ENCODE measurements around the gene VPS51. TPM values are rescaled to one million over a fixed set of nuclear protein-coding genes. Genes with fewer than 3 reads are reported as not detected.

VPS51 gene
- total RNA-seq, 1 experiment from 2014 or later, result 89.5 TPM

GRCh38 chr11:65078151-65078550 is 17.9 kb upstream of the VPS51 start:
- Histone ChIP-seq H3K27ac (ENCODE audit: low read depth, low read length) (peak overlapping the region; percentile 39), H3K9me3 (ENCODE audit: control insufficient read depth in 1 of 2, insufficient read depth in 1 of 2, low read depth in 1 of 2, low read length in 2 of 2) (no peaks in the 10 kb centered on the region), H3K4me2 (ENCODE audit: low read length) (peak overlapping the region; percentile 31; the same call in 1 of the 2 replicates), H3K9ac (ENCODE audit: low read length) (peak overlapping the region; percentile 15; the same call in 1 of the 2 replicates), H3K79me2 (ENCODE audit: insufficient read depth, low read length) (peaks cover 65% of the 10 kb centered on the region), H3K36me3 (ENCODE audit: control insufficient read depth in 1 of 2, insufficient read depth in 2 of 2, low read length in 2 of 2) (peaks cover 14 to 49% of the 10 kb centered on the region in 2 experiments; a peak in 2 of 4 replicates), H2AFZ (ENCODE audit: low read depth, low read length, poor library complexity, severe bottlenecking) (no peak overlapping the region), H3K4me3 (replicated peaks in 1 of 2; ENCODE audit: low read depth in 1 of 2, low read length in 2 of 2) (no peak overlapping the region), H3K9me2 (ENCODE audit: insufficient read depth) (no peaks in the 10 kb centered on the region), H3K27me3 (ENCODE audit: insufficient read depth, low read length) (no peaks in the 10 kb centered on the region), H4K20me1 (ENCODE audit: insufficient read depth) (no peaks in the 10 kb centered on the region), H3K4me1 (ENCODE audit: control insufficient read depth in 1 of 2, insufficient read depth in 2 of 2, low read length in 2 of 2) (peaks cover 5 to 24% of the 10 kb centered on the region in 2 experiments; a peak in 3 of 4 replicates)
- peak; percentile 88 for ATAC-seq
- intact Hi-C loops (cut with micrococcal nuclease), result loop anchor here (5.0 kb wide), 1 partner anchor 66 kb away; the partner anchor contains the start of gene ARL2
- ChIA-PET CTCF (no interaction called here), POLR2A (interaction anchor here (0.8 kb wide), 1 partner anchor 34 kb away, joined by 3 read pairs; the partner anchor contains the start of gene TM7SF2), RAD21 (ENCODE audit: low non-redundant PET in 1 of 2, low total read pairs in 2 of 2, uncharacterized antibody in 2 of 2, unreplicated experiment in 2 of 2) (no interaction called here)
- BruUV-seq (replicated peaks), result no TSS peak
- TF ChIP-seq JUND (IDR thresholded peaks at IDR 0.05), result no peak
- no peak for TF ChIP-seq SP1 (IDR thresholded peaks at IDR 0.05; ENCODE audit: low read depth)
- TF ChIP-seq CEBPB (IDR thresholded peaks at IDR 0.05; ENCODE audit: low read depth), result no peak
- no peak for TF ChIP-seq ZBTB33 (IDR thresholded peaks at IDR 0.05; ENCODE audit: extremely low read depth, insufficient replicate concordance, low read length)
- TF ChIP-seq CTCF (IDR thresholded peaks at IDR 0.05 in 2 of 3, conservative IDR thresholded peaks at IDR 0.05 in 1 of 3; ENCODE audit: borderline replicate concordance in 1 of 3, insufficient read depth in 1 of 3, low read depth in 2 of 3, low read length in 2 of 3), result peak; percentile 52 to 83 (median 78); a peak in 5 of 6 replicates
- TF ChIP-seq RAD21 (IDR thresholded peaks at IDR 0.05; ENCODE audit: low read depth), result peak; percentile 59
- TF ChIP-seq SIN3A (IDR thresholded peaks at IDR 0.05; ENCODE audit: low read depth), result no peak
- TF ChIP-seq EZH2 (IDR thresholded peaks at IDR 0.05), result no peak
- no peak for TF ChIP-seq POLR2A (IDR thresholded peaks at IDR 0.05; ENCODE audit: borderline replicate concordance, extremely low read depth, insufficient read depth, insufficient read length)
- DNase-seq (ENCODE audit: low read depth, low spot score), result peak; percentile 29

Measured in HCT116 (cell line).